NCI-H748 treated with DMSO at 0.1 percent for 48 hours (cell line): ENCODE data around the gene CD44.

Experiments
- DNase-seq: peaks from one replicate; lab custom pipeline; 2025; lab: John Stamatoyannopoulos, UW

Gene CD44

DNA sequence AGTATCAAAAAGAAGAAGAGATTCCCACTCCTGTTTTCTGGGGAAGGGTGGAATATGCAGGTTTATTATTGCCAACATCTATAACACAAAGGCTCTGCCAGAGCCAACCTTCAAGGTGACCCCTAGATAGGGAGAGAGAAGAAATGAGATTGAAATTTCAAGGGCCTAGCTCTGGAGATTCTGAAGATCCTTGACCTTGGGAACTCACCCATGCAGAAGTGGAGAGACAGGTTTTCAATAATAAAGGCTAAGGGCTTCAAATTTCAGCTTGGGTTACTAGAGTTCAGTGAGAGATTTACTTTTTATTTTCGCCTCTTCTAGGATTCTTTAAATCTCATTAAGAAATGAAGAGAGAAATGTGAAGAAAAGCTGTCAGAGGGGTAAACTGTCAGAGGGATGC is 98.4 kb downstream of the CD44 start:
- no peak for DNase-seq

GRCh38 chr11:35237860-35238715 is 99.1 kb downstream of the CD44 start:
- DNase-seq = peak; percentile 57

- no peak for DNase-seq
These were observed 99.9 kb downstream of the CD44 start for GRCh38 chr11:35238882-35239281.

GRCh38 chr11:35239471-35240075 is 100.6 kb downstream of the CD44 start:
- DNase-seq = no peak

DNA sequence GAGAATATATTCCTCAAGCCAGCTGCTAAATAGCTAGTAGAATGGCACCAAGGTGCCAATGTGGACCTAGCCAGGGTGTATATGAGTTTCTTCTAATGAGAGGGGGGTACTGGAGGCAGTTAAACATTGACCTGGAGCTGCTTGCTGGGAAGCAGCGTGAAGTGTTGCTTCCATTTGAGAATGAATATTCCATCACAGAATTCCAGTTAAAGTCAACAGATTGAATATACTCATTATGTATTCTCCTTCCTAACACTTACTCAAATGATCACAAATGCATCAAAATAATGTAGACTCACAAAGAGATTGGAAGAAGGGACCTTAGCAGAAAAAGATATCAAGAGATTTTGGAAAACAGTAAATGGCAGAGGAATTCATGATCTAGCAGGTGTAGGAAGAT is 102.1 kb downstream of the CD44 start:
- no peak for DNase-seq

GRCh38 chr11:35241531-35241930 is 102.6 kb downstream of the CD44 start:
- no peak for DNase-seq

GRCh38 chr11:35242412-35243242 is 103.7 kb downstream of the CD44 start:
- DNase-seq = no peak

- DNase-seq = no peak
These were observed 104.8 kb downstream of the CD44 start for GRCh38 chr11:35243774-35244173.

DNA sequence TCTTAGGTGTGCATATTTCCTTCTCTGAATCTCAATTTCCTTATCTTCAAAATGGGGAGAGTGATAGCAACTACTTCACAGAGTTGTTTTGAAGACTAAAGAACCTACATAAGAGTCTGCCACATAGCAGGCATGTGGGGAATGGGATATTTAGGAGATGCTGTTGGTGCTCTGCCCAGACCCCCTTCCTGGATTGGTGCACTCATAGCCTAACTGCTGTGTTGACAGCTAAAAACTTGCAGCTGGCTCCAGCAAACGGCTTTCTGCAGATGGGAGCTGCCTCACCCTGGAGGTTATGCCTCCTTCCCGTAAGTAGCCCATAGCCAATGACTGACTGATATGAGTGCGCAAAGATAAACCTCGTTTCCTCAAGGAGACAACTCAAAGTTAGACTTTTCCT is 106.1 kb downstream of the CD44 start:
- DNase-seq = no peak

GRCh38 chr11:35245786-35246185 is 106.8 kb downstream of the CD44 start:
- no peak for DNase-seq

GRCh38 chr11:35246745-35247144 is 107.8 kb downstream of the CD44 start:
- DNase-seq = no peak

DNA sequence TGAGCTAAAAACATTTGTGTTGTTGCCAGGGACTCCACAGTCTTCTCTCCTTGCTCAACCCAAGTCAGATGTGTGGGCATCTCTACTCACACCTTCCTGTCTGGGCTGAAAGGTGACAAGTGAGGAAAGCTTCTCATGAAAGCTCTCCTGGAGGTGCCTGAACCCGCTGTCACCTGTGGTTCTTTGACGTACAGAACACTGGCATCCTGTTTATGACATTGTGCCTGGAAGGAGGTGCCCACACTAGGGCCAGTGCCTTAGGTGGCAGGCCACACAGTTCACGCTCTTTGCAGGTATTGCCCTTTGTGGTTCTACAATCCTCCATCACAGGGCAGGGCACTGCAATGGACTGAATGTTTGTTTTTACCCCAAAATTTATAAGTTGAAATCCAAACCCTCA is 108.5 kb downstream of the CD44 start:
- DNase-seq = no peak

DNA sequence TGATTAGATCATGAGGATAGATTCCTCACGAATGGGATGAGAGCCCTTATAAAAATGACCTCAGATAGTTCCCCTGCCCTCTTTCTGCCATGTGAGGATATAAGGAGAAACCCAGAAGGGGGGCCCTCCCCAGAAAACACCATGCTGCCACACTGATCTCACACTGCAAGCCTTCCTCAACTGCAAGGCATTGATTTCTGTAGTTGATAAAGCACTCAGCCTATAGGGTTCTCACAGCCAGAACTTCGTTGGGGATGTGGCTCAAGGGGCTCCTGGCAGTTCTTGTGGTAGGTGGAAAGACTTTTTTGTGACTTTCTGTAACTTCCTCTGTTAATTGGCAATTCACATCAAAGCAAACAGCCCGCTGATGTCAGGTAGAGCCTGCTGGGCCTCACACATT is 108.9 kb downstream of the CD44 start:
- DNase-seq = no peak

- DNase-seq = no peak
These were observed 109.8 kb downstream of the CD44 start for GRCh38 chr11:35248558-35249323.

GRCh38 chr11:35250192-35250591 is 111.2 kb downstream of the CD44 start:
- DNase-seq = no peak

DNA sequence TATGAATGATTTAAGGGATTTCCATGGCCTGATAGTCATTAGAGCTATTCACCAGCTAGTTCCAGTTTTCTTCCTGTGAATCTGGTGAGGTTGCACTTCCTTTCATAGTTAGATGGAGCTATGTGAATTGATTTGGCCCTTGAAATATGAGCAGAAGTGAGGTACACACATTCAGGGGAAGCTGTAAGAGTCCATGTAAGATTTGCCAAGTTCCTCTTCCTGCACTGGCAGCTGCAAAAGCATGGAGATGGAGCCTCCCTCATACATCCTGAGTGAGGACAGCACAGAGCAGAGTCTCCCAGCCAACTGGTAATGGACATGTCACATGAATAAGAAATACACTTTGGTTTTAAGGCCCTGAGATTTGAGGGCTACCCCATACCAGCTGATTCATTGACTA is 111.7 kb downstream of the CD44 start:
- DNase-seq = no peak

DNA sequence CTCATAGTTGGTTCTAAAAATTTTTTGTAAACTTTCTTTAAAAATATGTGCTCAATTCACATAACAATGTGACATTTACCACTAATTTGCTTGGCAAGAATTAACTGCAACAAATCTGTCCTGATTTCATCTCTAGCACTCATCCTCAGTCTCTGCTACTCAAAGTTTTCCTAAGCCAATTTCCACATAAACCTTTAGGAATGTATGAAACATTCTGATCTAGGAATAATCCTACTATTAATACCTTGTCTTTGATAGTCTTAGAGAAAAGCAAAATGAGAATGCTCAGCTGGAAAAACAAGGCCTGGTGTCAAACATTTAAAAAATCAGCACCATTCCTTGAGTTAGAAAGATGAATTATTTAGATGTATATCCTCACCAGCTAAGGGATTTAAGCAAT is 114.3 kb downstream of the CD44 start:
- no peak for DNase-seq

- no peak for DNase-seq
These were observed 116.5 kb downstream of the CD44 start for GRCh38 chr11:35255514-35255913.

DNA sequence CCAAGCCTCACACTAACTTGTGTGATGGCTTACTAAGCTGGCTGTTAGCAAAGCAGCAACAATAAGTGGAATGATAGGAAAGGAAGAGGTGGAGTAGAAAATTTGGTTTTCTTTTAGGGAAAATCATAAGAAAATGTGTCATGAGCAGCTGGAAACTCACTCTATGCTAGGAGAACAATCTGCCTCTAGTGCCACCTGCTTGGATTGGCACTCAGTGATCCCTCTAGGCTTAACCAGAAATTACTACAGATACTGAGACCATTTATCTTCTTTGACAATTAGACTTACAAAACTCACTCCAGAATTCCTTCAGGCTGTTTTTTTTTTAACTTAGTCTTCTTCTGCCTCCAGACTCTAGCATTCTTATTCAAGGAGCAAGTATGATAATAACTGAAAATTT is 117.3 kb downstream of the CD44 start:
- no peak for DNase-seq

GRCh38 chr11:35257281-35257680 is 118.3 kb downstream of the CD44 start:
- no peak for DNase-seq

- DNase-seq = no peak
These were observed 120.6 kb downstream of the CD44 start for GRCh38 chr11:35259529-35259928.

DNA sequence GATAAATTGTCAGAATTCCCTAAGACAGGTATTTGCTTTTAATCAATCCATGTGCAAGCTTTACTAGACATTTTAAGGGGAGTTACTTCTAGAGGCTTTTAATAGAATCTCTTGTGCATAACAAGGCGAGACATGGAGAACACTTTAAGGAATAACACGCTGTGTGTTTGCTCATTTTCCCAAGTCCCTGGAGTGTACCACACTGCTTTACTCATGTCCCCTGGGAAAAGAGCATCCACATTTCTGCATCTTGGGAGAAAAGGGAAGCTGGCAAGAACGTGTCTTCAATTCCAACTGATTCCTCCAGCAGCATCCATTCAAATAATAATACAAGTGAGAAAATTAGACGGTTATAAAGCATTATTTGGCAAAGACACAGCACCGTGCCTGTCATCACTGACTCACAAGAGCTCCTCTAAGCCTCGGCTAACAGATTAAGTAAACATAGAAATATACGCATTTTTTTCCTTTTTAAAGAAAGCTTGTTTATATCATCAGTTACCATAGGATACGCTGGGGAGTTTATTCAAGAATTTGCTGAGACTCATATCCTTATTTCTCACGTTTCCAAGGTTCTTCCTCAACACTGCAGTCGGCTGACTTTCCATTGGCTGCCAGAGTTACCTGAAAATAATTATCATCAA is 121.5 kb downstream of the CD44 start:
- no peak for DNase-seq
